SK-N-SH treated with all-trans-retinoic acid at 6 μM for 48 hours (cell line): Measurements from ENCODE around the gene TNFRSF9.

Experiments used
- BACH2 ChIP-seq: fragments of 250-450 bp; sonication (Bioruptor Pico); IDR thresholded peaks from 2 replicates; pipeline ENCODE4 v1.9.0; 2021; ENCODE audit warnings: mild to moderate bottlenecking, borderline replicate concordance
- ESRRG ChIP-seq: fragments of 250-450 bp; sonication (Bioruptor Pico); IDR thresholded peaks from 2 replicates; pipeline ENCODE4 v1.6.1; 2021; ENCODE audit warnings: mild to moderate bottlenecking
- GLIS3 ChIP-seq: fragments of 250-450 bp; sonication (Bioruptor Pico); IDR thresholded peaks from 2 replicates; pipeline ENCODE4 v1.5.0; 2020; ENCODE audit warnings: mild to moderate bottlenecking, moderate library complexity
- ISL1 ChIP-seq: fragments of 250-450 bp; sonication (Bioruptor Pico); IDR thresholded peaks from 2 replicates; pipeline ENCODE4 v2.1.2; 2022; ENCODE audit warnings: mild to moderate bottlenecking, moderate library complexity
- PPARA ChIP-seq: fragments of 250-450 bp; sonication (Bioruptor Pico); IDR thresholded peaks from 2 replicates; pipeline ENCODE4 v1.5.0; 2020; ENCODE audit warnings: mild to moderate bottlenecking, borderline replicate concordance
- ZC3H10 ChIP-seq: fragments of 250-450 bp; sonication (Bioruptor Pico); IDR thresholded peaks from 2 replicates; pipeline ENCODE4 v1.5.1; 2021; ENCODE audit warnings: mild to moderate bottlenecking, moderate library complexity
- ZFP3 ChIP-seq: fragments of 250-450 bp; sonication (Bioruptor Pico); IDR thresholded peaks from 2 replicates; pipeline ENCODE4 v1.5.0; 2020; ENCODE audit warnings: mild to moderate bottlenecking, moderate library complexity
- ZFP30 ChIP-seq: fragments of 450-650 bp; formaldehyde crosslinking; IDR thresholded peaks from 2 replicates; pipeline ENCODE4 v1.5.0; 2022; ENCODE audit warnings: mild to moderate bottlenecking, moderate library complexity
- ZNF70 ChIP-seq: fragments of 450-650 bp; formaldehyde crosslinking; IDR thresholded peaks from 2 replicates; pipeline ENCODE4 v1.5.0; 2020; ENCODE audit warnings: mild to moderate bottlenecking, moderate library complexity
- ZNF8 ChIP-seq: fragments of 450-650 bp; formaldehyde crosslinking; IDR thresholded peaks from 2 replicates; pipeline ENCODE4 v1.5.0; 2020; ENCODE audit warnings: mild to moderate bottlenecking, moderate library complexity
- TF ChIP-seq, protein P1 (sequence below): fragments of 250-450 bp; sonication (Bioruptor Pico); IDR thresholded peaks from 2 replicates; pipeline ENCODE4 v1.5.1; 2020; ENCODE audit warnings: low read depth, mild to moderate bottlenecking, moderate library complexity
- TF ChIP-seq, protein P2 (sequence below): fragments of 250-450 bp; sonication (Bioruptor Pico); IDR thresholded peaks from 2 replicates; pipeline ENCODE4 v1.8.0; 2020; ENCODE audit warnings: mild to moderate bottlenecking, moderate library complexity, borderline replicate concordance
- TF ChIP-seq, protein P3 (sequence below): fragments of 250-450 bp; sonication (Bioruptor Pico); IDR thresholded peaks from 2 replicates; pipeline ENCODE4 v1.8.0; 2021; ENCODE audit warnings: low read depth, mild to moderate bottlenecking, moderate library complexity, borderline replicate concordance

DNA sequence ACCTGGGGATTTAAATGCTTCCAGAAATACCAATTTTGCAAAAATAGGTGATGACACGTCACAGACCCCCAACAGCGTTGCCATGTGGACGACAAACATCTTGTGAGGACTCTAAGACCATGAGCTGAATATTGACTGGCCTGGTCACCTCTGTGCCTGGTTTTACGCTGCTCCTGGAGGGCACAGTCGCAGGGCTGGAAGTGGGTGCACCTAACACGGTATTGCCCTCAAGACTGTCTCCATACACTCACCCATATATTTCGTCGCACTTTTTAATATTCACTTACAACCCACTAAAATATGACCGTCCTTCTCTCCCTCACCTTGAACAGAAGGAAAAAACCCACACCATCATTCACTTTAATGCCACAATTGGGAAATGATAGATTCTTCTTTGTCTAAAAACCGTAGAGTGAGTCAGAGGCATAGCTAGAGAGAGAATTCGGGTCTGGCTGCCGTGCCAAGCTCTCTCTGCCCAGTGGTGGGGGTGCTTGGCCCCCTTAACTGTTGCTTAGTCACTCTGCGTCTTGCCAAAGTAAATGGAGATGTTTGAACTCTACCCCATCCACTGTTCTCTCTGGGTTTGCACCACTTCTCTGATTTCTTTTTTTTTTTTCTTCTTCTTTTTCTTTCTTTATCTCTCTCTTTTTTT lies 47.0 kb downstream of the TNFRSF9 start:
- TF ChIP-seq, protein P1, sequence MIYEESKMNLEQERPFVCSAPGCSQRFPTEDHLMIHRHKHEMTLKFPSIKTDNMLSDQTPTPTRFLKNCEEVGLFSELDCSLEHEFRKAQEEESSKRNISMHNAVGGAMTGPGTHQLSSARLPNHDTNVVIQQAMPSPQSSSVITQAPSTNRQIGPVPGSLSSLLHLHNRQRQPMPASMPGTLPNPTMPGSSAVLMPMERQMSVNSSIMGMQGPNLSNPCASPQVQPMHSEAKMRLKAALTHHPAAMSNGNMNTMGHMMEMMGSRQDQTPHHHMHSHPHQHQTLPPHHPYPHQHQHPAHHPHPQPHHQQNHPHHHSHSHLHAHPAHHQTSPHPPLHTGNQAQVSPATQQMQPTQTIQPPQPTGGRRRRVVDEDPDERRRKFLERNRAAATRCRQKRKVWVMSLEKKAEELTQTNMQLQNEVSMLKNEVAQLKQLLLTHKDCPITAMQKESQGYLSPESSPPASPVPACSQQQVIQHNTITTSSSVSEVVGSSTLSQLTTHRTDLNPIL (CRISPR knock-in tag): no peak
- TF ChIP-seq ZFP3 (no peak), ESRRG (CRISPR knock-in tag) (no peak), ZFP30 (CRISPR knock-in tag) (no peak), ZNF70 (CRISPR knock-in tag) (no peak), BACH2 (CRISPR knock-in tag) (no peak), ZNF8 (no peak), GLIS3 (no peak), PPARA (CRISPR knock-in tag) (no peak), ISL1 (CRISPR knock-in tag) (no peak), ZC3H10 (CRISPR knock-in tag) (no peak)
- TF ChIP-seq, protein P2, sequence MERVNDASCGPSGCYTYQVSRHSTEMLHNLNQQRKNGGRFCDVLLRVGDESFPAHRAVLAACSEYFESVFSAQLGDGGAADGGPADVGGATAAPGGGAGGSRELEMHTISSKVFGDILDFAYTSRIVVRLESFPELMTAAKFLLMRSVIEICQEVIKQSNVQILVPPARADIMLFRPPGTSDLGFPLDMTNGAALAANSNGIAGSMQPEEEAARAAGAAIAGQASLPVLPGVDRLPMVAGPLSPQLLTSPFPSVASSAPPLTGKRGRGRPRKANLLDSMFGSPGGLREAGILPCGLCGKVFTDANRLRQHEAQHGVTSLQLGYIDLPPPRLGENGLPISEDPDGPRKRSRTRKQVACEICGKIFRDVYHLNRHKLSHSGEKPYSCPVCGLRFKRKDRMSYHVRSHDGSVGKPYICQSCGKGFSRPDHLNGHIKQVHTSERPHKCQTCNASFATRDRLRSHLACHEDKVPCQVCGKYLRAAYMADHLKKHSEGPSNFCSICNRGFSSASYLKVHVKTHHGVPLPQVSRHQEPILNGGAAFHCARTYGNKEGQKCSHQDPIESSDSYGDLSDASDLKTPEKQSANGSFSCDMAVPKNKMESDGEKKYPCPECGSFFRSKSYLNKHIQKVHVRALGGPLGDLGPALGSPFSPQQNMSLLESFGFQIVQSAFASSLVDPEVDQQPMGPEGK (CRISPR knock-in tag): 0 out of 2 replicates have a peak, but pooled peaks have one; percentile 35
- TF ChIP-seq, protein P3, sequence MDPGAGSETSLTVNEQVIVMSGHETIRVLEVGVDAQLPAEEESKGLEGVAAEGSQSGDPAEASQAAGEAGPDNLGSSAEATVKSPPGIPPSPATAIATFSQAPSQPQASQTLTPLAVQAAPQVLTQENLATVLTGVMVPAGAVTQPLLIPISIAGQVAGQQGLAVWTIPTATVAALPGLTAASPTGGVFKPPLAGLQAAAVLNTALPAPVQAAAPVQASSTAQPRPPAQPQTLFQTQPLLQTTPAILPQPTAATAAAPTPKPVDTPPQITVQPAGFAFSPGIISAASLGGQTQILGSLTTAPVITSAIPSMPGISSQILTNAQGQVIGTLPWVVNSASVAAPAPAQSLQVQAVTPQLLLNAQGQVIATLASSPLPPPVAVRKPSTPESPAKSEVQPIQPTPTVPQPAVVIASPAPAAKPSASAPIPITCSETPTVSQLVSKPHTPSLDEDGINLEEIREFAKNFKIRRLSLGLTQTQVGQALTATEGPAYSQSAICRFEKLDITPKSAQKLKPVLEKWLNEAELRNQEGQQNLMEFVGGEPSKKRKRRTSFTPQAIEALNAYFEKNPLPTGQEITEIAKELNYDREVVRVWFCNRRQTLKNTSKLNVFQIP (CRISPR knock-in tag): no peak
